ENCODE data around the gene HIBADH. TPM values are rescaled to one million over a fixed set of nuclear protein-coding genes. Genes with fewer than 3 reads are reported as not detected.

The HIBADH gene
- total and polyA plus RNA-seq, 9 of the 15 experiments (the other 6 are each of a cell fraction or from before 2014, with no cell fraction given), result 10.7 to 67.8 (median 36.9) TPM

GRCh38 chr7:27514861-27515260 lies 147.8 kb downstream of the HIBADH start:
- TF ChIP-seq ZBTB7A (IDR thresholded peaks at IDR 0.05; ENCODE audit: borderline replicate concordance, control insufficient read depth, low read depth, low read length) (no peak), ZBTB8A (IDR thresholded peaks at IDR 0.05; ENCODE audit: partially characterized antibody) (no peak), ZC3H4 (CRISPR knock-in tag; IDR thresholded peaks at IDR 0.05; ENCODE audit: borderline replicate concordance) (no peak), HMGN3 (IDR thresholded peaks at IDR 0.05; ENCODE audit: borderline replicate concordance, extremely low read depth, insufficient read length, low read depth, low read length) (no peak), PTTG1 (tag; IDR thresholded peaks at IDR 0.05; ENCODE audit: low read depth) (no peak), TCFL5 (CRISPR knock-in tag; conservative IDR thresholded peaks at IDR 0.05) (no peak), ZNF146 (CRISPR knock-in tag; IDR thresholded peaks at IDR 0.05; ENCODE audit: unreplicated experiment) (no peak), GABPA (tag; conservative IDR thresholded peaks at IDR 0.05; ENCODE audit: low read depth) (no peak), CXXC5 (CRISPR knock-in tag; IDR thresholded peaks at IDR 0.05) (no peak), HNRNPLL (IDR thresholded peaks at IDR 0.05; ENCODE audit: low read depth, low read length, poor library complexity, severe bottlenecking) (no peak), OTX1 (CRISPR knock-in tag; IDR thresholded peaks at IDR 0.05) (no peak), MTA1 (IDR thresholded peaks at IDR 0.05; ENCODE audit: borderline replicate concordance) (no peak), HCFC1 (IDR thresholded peaks at IDR 0.05; ENCODE audit: low read depth, low read length) (no peak), BCL6 (CRISPR knock-in tag; IDR thresholded peaks at IDR 0.05) (no peak), HDGF (IDR thresholded peaks at IDR 0.05) (no peak), TFE3 (CRISPR knock-in tag; IDR thresholded peaks at IDR 0.05) (no peak), NFIX (CRISPR knock-in tag; IDR thresholded peaks at IDR 0.05; ENCODE audit: low read depth) (no peak), CBX5 (IDR thresholded peaks at IDR 0.05; ENCODE audit: borderline replicate concordance, low read depth) (no peak)
- TF ChIP-seq, protein P1, sequence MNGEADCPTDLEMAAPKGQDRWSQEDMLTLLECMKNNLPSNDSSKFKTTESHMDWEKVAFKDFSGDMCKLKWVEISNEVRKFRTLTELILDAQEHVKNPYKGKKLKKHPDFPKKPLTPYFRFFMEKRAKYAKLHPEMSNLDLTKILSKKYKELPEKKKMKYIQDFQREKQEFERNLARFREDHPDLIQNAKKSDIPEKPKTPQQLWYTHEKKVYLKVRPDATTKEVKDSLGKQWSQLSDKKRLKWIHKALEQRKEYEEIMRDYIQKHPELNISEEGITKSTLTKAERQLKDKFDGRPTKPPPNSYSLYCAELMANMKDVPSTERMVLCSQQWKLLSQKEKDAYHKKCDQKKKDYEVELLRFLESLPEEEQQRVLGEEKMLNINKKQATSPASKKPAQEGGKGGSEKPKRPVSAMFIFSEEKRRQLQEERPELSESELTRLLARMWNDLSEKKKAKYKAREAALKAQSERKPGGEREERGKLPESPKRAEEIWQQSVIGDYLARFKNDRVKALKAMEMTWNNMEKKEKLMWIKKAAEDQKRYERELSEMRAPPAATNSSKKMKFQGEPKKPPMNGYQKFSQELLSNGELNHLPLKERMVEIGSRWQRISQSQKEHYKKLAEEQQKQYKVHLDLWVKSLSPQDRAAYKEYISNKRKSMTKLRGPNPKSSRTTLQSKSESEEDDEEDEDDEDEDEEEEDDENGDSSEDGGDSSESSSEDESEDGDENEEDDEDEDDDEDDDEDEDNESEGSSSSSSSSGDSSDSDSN (IDR thresholded peaks at IDR 0.05; ENCODE audit: borderline replicate concordance in 1 of 2, low read depth in 2 of 2, low read length in 2 of 2), result no peak
- ChIA-PET CTCF (ENCODE audit: low intra/inter-chr PET ratio) (no interaction called here), POLR2A (no interaction called here)
- intact Hi-C loops (cut with micrococcal nuclease) (no loop called here), in situ Hi-C loops (cut with MboI) (no loop called here)
- Histone ChIP-seq H3K4me3 (no peak overlapping the region), H3K4me2 (ENCODE audit: insufficient read depth, low read length) (no peak overlapping the region), H3K27me3 (ENCODE audit: control insufficient read depth in 2 of 2, insufficient read depth in 2 of 2, low read length in 2 of 2) (no peaks in the 10 kb centered on the region), H3K27ac (ENCODE audit: extremely low read depth, low read depth, low read length) (no peak overlapping the region), H3K9me1 (ENCODE audit: control insufficient read depth, insufficient read depth, low read length) (no peaks in the 10 kb centered on the region), H3K36me3 (ENCODE audit: control insufficient read depth, insufficient read depth, low read length) (no peaks in the 10 kb centered on the region), H2AFZ (ENCODE audit: low read depth, low read length) (no peak overlapping the region), H3K4me1 (replicated peaks in 1 of 2; ENCODE audit: control insufficient read depth in 2 of 2, insufficient read depth in 2 of 2, low read length in 2 of 2) (no peaks in the 10 kb centered on the region), H3K9ac (ENCODE audit: insufficient read depth in 1 of 2, low read depth in 2 of 2, low read length in 2 of 2) (no peak overlapping the region), H3K9me3 (replicated peaks; ENCODE audit: control insufficient read depth, insufficient read depth, low read depth, low read length) (no peaks in the 10 kb centered on the region), H3K79me2 (ENCODE audit: control insufficient read depth, insufficient read depth, low read length) (no peaks in the 10 kb centered on the region), H4K20me1 (replicated peaks; ENCODE audit: control insufficient read depth, insufficient read depth, low read length) (no peaks in the 10 kb centered on the region)
- BruUV-seq (replicated peaks), result no TSS peak
- WGBS (ENCODE audit: insufficient coverage, low coverage, missing lambda C conversion rate), result 39% methylated on average over 5 of the region's 5 CpGs
- DNase-seq (ENCODE audit: extremely low read depth in 1 of 4, low spot score in 3 of 4) (no peak), FAIRE-seq (no peak), ATAC-seq (no peak)
